ENCODE results near the gene DFFB.

DFFB gene

GRCh38 chr1:3880429-3881192 is 23.3 kb downstream of the DFFB start:
- TF ChIP-seq EP300 (IDR thresholded peaks at IDR 0.05; ENCODE audit: borderline replicate concordance) (no peak), NFIC (IDR thresholded peaks at IDR 0.05) (no peak), MAX (IDR thresholded peaks at IDR 0.05) (no peak), REST (IDR thresholded peaks at IDR 0.05; ENCODE audit: low read depth) (no peak), CEBPB (IDR thresholded peaks at IDR 0.05) (no peak), FOXM1 (IDR thresholded peaks at IDR 0.05; ENCODE audit: borderline replicate concordance, low read depth) (no peak), USF1 (IDR thresholded peaks at IDR 0.05) (no peak), EGR1 (IDR thresholded peaks at IDR 0.05) (no peak), TEAD4 (IDR thresholded peaks at IDR 0.05) (no peak), CREB1 (IDR thresholded peaks at IDR 0.05; ENCODE audit: low read depth) (no peak), YY1 (IDR thresholded peaks at IDR 0.05; ENCODE audit: low read depth) (no peak), ZBTB7A (IDR thresholded peaks at IDR 0.05; ENCODE audit: low read depth) (no peak), TCF12 (IDR thresholded peaks at IDR 0.05; ENCODE audit: low read depth) (no peak), TAF1 (IDR thresholded peaks at IDR 0.05; ENCODE audit: low read depth) (no peak), RAD21 (IDR thresholded peaks at IDR 0.05; ENCODE audit: low read depth) (no peak)

GRCh38 chr1:3881193-3881480 is 23.9 kb downstream of the DFFB start:
- TF ChIP-seq CEBPB (IDR thresholded peaks at IDR 0.05) (no peak), ZBTB7A (IDR thresholded peaks at IDR 0.05; ENCODE audit: low read depth) (no peak), EGR1 (IDR thresholded peaks at IDR 0.05) (no peak), YY1 (IDR thresholded peaks at IDR 0.05; ENCODE audit: low read depth) (no peak), CREB1 (IDR thresholded peaks at IDR 0.05; ENCODE audit: low read depth) (no peak), REST (IDR thresholded peaks at IDR 0.05; ENCODE audit: low read depth) (no peak), TAF1 (IDR thresholded peaks at IDR 0.05; ENCODE audit: low read depth) (no peak), EP300 (IDR thresholded peaks at IDR 0.05; ENCODE audit: borderline replicate concordance) (no peak), TEAD4 (IDR thresholded peaks at IDR 0.05) (no peak), RAD21 (IDR thresholded peaks at IDR 0.05; ENCODE audit: low read depth) (no peak), NFIC (IDR thresholded peaks at IDR 0.05) (no peak), MAX (IDR thresholded peaks at IDR 0.05) (no peak), FOXM1 (IDR thresholded peaks at IDR 0.05; ENCODE audit: borderline replicate concordance, low read depth) (no peak), USF1 (IDR thresholded peaks at IDR 0.05) (no peak), TCF12 (IDR thresholded peaks at IDR 0.05; ENCODE audit: low read depth) (no peak)

- TF ChIP-seq FOXM1 (IDR thresholded peaks at IDR 0.05; ENCODE audit: borderline replicate concordance, low read depth) (no peak), TAF1 (IDR thresholded peaks at IDR 0.05; ENCODE audit: low read depth) (no peak), EGR1 (IDR thresholded peaks at IDR 0.05) (no peak), CREB1 (IDR thresholded peaks at IDR 0.05; ENCODE audit: low read depth) (no peak), NFIC (IDR thresholded peaks at IDR 0.05) (no peak), ZBTB7A (IDR thresholded peaks at IDR 0.05; ENCODE audit: low read depth) (no peak)
Observed at GRCh38 chr1:3883194-3883925, 26.1 kb downstream of the DFFB start.

GRCh38 chr1:3884966-3885365 is 27.7 kb downstream of the DFFB start:
- TF ChIP-seq FOXM1 (IDR thresholded peaks at IDR 0.05; ENCODE audit: borderline replicate concordance, low read depth) (no peak), TEAD4 (IDR thresholded peaks at IDR 0.05) (no peak), CEBPB (IDR thresholded peaks at IDR 0.05) (no peak), RAD21 (IDR thresholded peaks at IDR 0.05; ENCODE audit: low read depth) (no peak), MAX (IDR thresholded peaks at IDR 0.05) (no peak)

GRCh38 chr1:3885611-3886010 is 28.3 kb downstream of the DFFB start:
- TF ChIP-seq FOXM1 (IDR thresholded peaks at IDR 0.05; ENCODE audit: borderline replicate concordance, low read depth) (no peak), CREB1 (IDR thresholded peaks at IDR 0.05; ENCODE audit: low read depth) (no peak), REST (IDR thresholded peaks at IDR 0.05; ENCODE audit: low read depth) (no peak), ZBTB7A (IDR thresholded peaks at IDR 0.05; ENCODE audit: low read depth) (no peak), TAF1 (IDR thresholded peaks at IDR 0.05; ENCODE audit: low read depth) (no peak), CEBPB (IDR thresholded peaks at IDR 0.05) (no peak), MAX (IDR thresholded peaks at IDR 0.05) (no peak), EP300 (IDR thresholded peaks at IDR 0.05; ENCODE audit: borderline replicate concordance) (no peak), YY1 (IDR thresholded peaks at IDR 0.05; ENCODE audit: low read depth) (no peak), NFIC (IDR thresholded peaks at IDR 0.05) (no peak), USF1 (IDR thresholded peaks at IDR 0.05) (no peak), TCF12 (IDR thresholded peaks at IDR 0.05; ENCODE audit: low read depth) (no peak), RAD21 (IDR thresholded peaks at IDR 0.05; ENCODE audit: low read depth) (no peak)
